Measurements from ENCODE around the gene C2CD4C. TPM values are rescaled to one million over a fixed set of nuclear protein-coding genes. Genes with fewer than 3 reads are reported as not detected.

The C2CD4C gene
- total and polyA plus RNA-seq, 12 donors = 0.17 to 3.2 (median 1.2) TPM; not detected in 1

- 84 to 87% (median 85%) methylated on average over 13 of the region's 13 CpGs for WGBS, 4 donors
- TF ChIP-seq POLR2A (IDR thresholded peaks at IDR 0.05) (no peak), CTCF (IDR thresholded peaks at IDR 0.05) (no peak)
- no peak for DNase-seq
- intact Hi-C loops (cut with DNase I) = no loop called here
- no peak overlapping the region for H3K27ac ChIP-seq
- no peaks in the 10 kb centered on the region for H3K36me3 ChIP-seq (replicated peaks in 1 of 2)
- H3K4me1 ChIP-seq (replicated peaks in 1 of 2) = no peaks in the 10 kb centered on the region
- no peaks in the 10 kb centered on the region for H3K27me3 ChIP-seq
- no peaks in the 10 kb centered on the region for H3K9me3 ChIP-seq (replicated peaks in 1 of 3)
- no peak overlapping the region for H3K4me3 ChIP-seq
Observed at GRCh38 chr19:369256-369655, 39.7 kb downstream of the C2CD4C start.

- H3K27ac ChIP-seq = no peak overlapping the region
- no peak for TF ChIP-seq CTCF (IDR thresholded peaks at IDR 0.05)
- no peaks in the 10 kb centered on the region for H3K27me3 ChIP-seq
- intact Hi-C loops (cut with DNase I) = no loop called here
- no peak overlapping the region for H3K4me3 ChIP-seq
- DNase-seq = no peak
- H3K9me3 ChIP-seq (replicated peaks in 1 of 3) = no peaks in the 10 kb centered on the region
- WGBS, 4 donors = 57 to 71% (median 62%) methylated on average over 7 of the region's 7 CpGs
- no peaks in the 10 kb centered on the region for H3K36me3 ChIP-seq (replicated peaks in 1 of 2)
- no peaks in the 10 kb centered on the region for H3K4me1 ChIP-seq (replicated peaks in 1 of 2)
Observed at GRCh38 chr19:368630-369024, 40.3 kb downstream of the C2CD4C start.

- Histone ChIP-seq H3K9me3 (replicated peaks in 1 of 3) (no peaks in the 10 kb centered on the region), H3K27ac (no peak overlapping the region), H3K4me1 (replicated peaks in 1 of 2) (no peaks in the 10 kb centered on the region), H3K27me3 (no peaks in the 10 kb centered on the region), H3K4me3 (no peak overlapping the region), H3K36me3 (replicated peaks in 1 of 2) (no peaks in the 10 kb centered on the region)
- DNase-seq = peak in 1 of 7 donors; percentile 7
- TF ChIP-seq CTCF (IDR thresholded peaks at IDR 0.05) (no peak), POLR2A (IDR thresholded peaks at IDR 0.05) (no peak)
- 61 to 72% (median 66%) methylated on average over 21 to 22 of the region's 22 CpGs for WGBS, 4 donors
- intact Hi-C loops (cut with DNase I) = no loop called here
Observed at GRCh38 chr19:367963-368629, 40.9 kb downstream of the C2CD4C start.

- intact Hi-C loops (cut with DNase I) = no loop called here
- TF ChIP-seq CTCF (IDR thresholded peaks at IDR 0.05) (no peak), POLR2A (IDR thresholded peaks at IDR 0.05) (no peak)
- Histone ChIP-seq H3K4me1 (replicated peaks in 1 of 2) (no peaks in the 10 kb centered on the region), H3K27ac (no peak overlapping the region), H3K36me3 (replicated peaks in 1 of 2) (no peaks in the 10 kb centered on the region), H3K27me3 (no peaks in the 10 kb centered on the region), H3K9me3 (replicated peaks in 1 of 3) (no peaks in the 10 kb centered on the region), H3K4me3 (no peak overlapping the region)
- 82 to 88% (median 86%) methylated on average over 13 to 14 of the region's 14 CpGs for WGBS, 4 donors
- no peak for DNase-seq
Observed at GRCh38 chr19:367561-367960, 41.4 kb downstream of the C2CD4C start.

Data from adrenal gland (tissue), 12 donors.